Skeletal muscle satellite cell (primary cell): ENCODE data around the gene PADI3.

Source experiments
- H3K27me3 ChIP-seq: 2 replicates; pipeline ENCODE4 v1.7.0; 2013; ENCODE audit warnings: low read length; ENCODE audit not compliant: control insufficient read depth, insufficient read depth
- H3K36me3 ChIP-seq: 2 replicates; pipeline ENCODE4 v1.7.0; 2013; ENCODE audit warnings: mild to moderate bottlenecking, control low read depth, low read length; ENCODE audit not compliant: insufficient read depth
- H3K4me1 ChIP-seq: 2 replicates; pipeline ENCODE4 v1.7.0; 2013; ENCODE audit warnings: low read length; ENCODE audit not compliant: control insufficient read depth, insufficient read depth
- H3K4me2 ChIP-seq: 2 replicates; pipeline ENCODE4 v1.7.0; 2013; ENCODE audit warnings: mild to moderate bottlenecking, low read length
- H3K4me3 ChIP-seq: 2 replicates; pipeline ENCODE4 v1.7.0; 2013; ENCODE audit warnings: low read length
- H3K9ac ChIP-seq: 2 replicates; pipeline ENCODE4 v1.7.0; 2013; ENCODE audit warnings: mild to moderate bottlenecking, low read depth, low read length, moderate library complexity
- H3K9me3 ChIP-seq: replicated peaks from 2 replicates; pipeline ENCODE4 v1.7.0; 2013; ENCODE audit warnings: mild to moderate bottlenecking, control low read depth, low read length

Gene PADI3

DNA sequence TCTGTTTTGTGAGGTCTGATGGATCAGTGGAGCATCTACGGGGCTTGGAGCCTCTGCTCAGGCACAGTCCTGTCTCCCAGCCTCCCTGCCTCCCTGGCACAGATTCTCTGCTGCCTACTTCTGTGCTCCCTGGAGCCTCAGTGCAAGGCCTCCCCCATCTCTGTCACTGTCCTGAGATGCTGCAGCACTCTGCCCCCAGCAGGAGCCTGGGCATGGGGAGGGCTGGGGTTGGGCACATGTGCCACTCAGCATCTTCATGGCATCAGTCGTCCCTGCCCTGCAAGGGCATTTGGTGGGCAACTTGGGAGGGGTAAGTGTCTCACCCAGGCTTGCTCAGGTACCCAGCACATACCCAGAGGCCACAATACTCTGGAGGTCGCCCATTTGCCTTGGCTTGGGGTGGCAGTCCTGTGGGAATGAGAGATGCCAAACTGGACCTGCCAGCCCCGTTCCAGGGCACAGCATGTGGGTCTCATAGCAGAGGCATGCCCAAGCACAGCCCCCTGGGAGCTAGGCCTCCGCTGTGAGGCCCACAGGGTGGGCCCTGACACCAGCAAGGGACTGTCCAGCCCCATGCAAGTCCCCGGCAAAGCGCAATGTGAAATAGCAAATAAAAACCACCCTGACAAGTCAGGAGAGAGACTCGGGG, 28.7 kb downstream of the PADI3 start:
- Histone ChIP-seq H3K9me3 (no peaks in the 10 kb centered on the region), H3K4me2 (no peak overlapping the region), H3K36me3 (no peaks in the 10 kb centered on the region), H3K4me1 (peaks cover 7% of the 10 kb centered on the region), H3K27me3 (peaks cover 25% of the 10 kb centered on the region), H3K4me3 (no peak overlapping the region), H3K9ac (no peak overlapping the region)

GRCh38 chr1:17278996-17279830, 30.3 kb downstream of the PADI3 start:
- no peaks in the 10 kb centered on the region for H3K36me3 ChIP-seq
- peaks cover 41% of the 10 kb centered on the region for H3K27me3 ChIP-seq
- no peaks in the 10 kb centered on the region for H3K9me3 ChIP-seq
- no peak overlapping the region for H3K9ac ChIP-seq
- no peak overlapping the region for H3K4me3 ChIP-seq
- no peak overlapping the region for H3K4me2 ChIP-seq
- peaks cover 7% of the 10 kb centered on the region for H3K4me1 ChIP-seq

DNA sequence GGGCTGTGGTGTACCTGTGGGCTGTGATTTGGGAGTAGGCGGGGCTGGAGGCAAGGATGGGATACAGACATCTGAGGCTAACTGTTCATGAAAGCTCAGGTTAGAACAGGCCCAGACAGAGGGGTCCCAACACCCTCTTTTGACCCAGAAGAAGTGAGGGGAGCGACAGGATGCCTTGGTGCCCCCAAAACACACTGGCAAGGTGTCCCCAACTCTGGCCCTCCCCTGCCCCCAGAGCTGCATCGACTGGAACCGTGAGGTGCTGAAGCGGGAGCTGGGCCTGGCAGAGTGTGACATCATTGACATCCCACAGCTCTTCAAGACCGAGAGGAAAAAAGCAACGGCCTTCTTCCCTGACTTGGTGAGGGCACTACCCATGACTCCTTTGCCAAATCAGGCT, 31.5 kb downstream of the PADI3 start:
- Histone ChIP-seq H3K4me1 (peaks cover 7% of the 10 kb centered on the region), H3K9ac (no peak overlapping the region), H3K4me2 (no peak overlapping the region), H3K4me3 (no peak overlapping the region), H3K36me3 (no peaks in the 10 kb centered on the region), H3K27me3 (peaks cover 52% of the 10 kb centered on the region), H3K9me3 (no peaks in the 10 kb centered on the region)

- peaks cover 54% of the 10 kb centered on the region for H3K27me3 ChIP-seq
- peaks cover 7% of the 10 kb centered on the region for H3K4me1 ChIP-seq
- H3K4me3 ChIP-seq = no peak overlapping the region
Observed at GRCh38 chr1:17280894-17281293, 32.0 kb downstream of the PADI3 start.

DNA sequence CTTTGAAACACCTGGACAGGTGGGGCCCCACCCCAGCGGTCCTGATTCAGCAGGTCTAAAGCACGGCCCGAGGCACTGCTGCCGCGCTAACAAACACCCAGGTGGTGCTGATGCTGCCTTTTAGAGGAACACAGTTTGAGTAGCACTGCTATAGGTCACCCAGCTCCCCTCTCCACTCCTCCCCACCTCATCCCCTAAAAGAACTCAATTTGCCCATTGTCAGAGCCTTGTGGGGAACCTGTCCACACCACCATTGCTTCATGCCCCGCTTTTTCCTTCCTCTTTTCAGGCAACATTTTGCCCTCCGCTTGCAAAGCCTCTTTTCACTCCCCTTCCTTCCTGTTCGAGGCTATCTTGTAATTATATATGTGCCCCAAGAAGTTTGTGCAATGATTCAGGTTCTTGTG, 32.9 kb downstream of the PADI3 start:
- Histone ChIP-seq H3K4me2 (no peak overlapping the region), H3K9me3 (no peaks in the 10 kb centered on the region), H3K36me3 (no peaks in the 10 kb centered on the region), H3K4me3 (no peak overlapping the region), H3K9ac (no peak overlapping the region), H3K4me1 (peaks cover 2% of the 10 kb centered on the region), H3K27me3 (peaks cover 58% of the 10 kb centered on the region)

More at GRCh38 chr1:17280894-17281293, 32.0 kb downstream of the PADI3 start:
- Histone ChIP-seq H3K36me3 (no peaks in the 10 kb centered on the region), H3K4me2 (no peak overlapping the region), H3K9me3 (no peaks in the 10 kb centered on the region), H3K9ac (no peak overlapping the region)

DNA sequence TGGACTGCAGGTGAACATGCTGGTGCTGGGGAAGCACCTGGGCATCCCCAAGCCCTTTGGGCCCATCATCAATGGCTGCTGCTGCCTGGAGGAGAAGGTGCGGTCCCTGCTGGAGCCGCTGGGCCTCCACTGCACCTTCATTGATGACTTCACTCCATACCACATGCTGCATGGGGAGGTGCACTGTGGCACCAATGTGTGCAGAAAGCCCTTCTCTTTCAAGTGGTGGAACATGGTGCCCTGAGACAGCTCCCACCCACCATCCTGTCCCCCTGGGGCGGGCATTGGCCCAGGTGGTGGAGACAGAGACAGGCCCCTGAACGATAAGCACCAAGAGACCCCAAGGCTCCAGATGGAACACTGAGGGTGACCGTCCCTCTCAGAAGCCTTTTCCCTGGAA, 33.9 kb downstream of the PADI3 start:
- H3K9me3 ChIP-seq = no peaks in the 10 kb centered on the region
- H3K4me3 ChIP-seq = no peak overlapping the region
- no peak overlapping the region for H3K4me2 ChIP-seq
- no peak overlapping the region for H3K9ac ChIP-seq
- peaks cover 58% of the 10 kb centered on the region for H3K27me3 ChIP-seq
- H3K36me3 ChIP-seq = no peaks in the 10 kb centered on the region
- H3K4me1 ChIP-seq = peaks cover 10% of the 10 kb centered on the region

DNA sequence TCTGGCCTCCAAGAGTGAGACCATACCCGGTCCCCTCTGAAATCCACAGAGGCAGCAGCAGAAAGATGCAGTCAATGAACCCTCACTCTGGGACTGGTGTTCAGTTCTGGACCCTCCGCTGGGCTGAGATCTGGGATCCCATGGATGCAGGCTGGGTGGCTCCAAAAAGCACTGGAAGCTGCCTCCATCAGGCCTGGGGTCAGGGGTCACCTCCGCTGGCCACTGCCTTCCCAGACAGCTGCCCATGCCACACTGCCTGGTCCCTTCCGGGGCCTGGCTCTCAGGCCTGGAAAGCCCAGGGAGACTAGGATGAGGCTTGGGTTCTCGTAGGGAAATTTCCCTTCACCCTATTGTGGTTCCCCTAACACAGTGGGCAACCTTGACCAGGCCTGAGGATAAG, 37.7 kb downstream of the PADI3 start:
- Histone ChIP-seq H3K4me1 (peaks cover 10% of the 10 kb centered on the region), H3K27me3 (peaks cover 62% of the 10 kb centered on the region), H3K4me2 (no peak overlapping the region)

DNA sequence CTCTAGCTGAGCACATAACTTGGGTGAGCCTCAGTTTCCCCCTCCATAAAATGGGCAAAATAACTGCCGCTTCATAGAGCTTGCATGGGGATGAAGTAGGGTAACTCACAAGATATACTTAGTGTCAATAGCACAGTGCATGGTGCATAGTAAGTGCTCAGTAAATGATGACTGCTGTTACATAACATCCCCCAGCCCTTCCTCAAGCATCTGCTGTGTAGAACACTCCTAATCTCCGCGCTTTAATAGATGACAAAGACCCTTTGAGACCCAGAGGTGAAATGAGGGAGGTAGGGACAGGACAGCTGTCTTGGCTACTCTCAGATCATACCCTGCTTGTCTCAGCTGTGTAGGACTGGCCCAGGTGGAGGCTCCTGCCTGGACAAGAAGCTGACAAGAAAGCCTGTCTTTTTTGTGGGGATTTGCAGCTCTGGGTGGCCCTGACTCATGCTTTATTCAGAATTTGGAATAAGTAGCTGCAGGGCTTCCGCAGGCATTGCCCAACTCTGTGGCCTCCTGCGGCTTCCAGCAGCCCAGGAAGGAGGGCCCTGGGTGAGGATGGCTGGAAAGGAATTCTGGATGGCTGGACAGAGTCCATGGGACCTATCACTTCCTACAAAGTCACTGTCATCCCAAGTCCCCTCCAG, 38.4 kb downstream of the PADI3 start:
- Histone ChIP-seq H3K4me3 (no peak overlapping the region), H3K9ac (no peak overlapping the region), H3K36me3 (no peaks in the 10 kb centered on the region), H3K4me1 (peaks cover 10% of the 10 kb centered on the region), H3K9me3 (no peaks in the 10 kb centered on the region), H3K4me2 (peak overlapping the region; percentile 23), H3K27me3 (peaks cover 58% of the 10 kb centered on the region)

More for the DNA sequence above, 37.7 kb downstream of the PADI3 start:
- no peak overlapping the region for H3K4me3 ChIP-seq
- H3K36me3 ChIP-seq = no peaks in the 10 kb centered on the region
- no peaks in the 10 kb centered on the region for H3K9me3 ChIP-seq
- no peak overlapping the region for H3K9ac ChIP-seq

DNA sequence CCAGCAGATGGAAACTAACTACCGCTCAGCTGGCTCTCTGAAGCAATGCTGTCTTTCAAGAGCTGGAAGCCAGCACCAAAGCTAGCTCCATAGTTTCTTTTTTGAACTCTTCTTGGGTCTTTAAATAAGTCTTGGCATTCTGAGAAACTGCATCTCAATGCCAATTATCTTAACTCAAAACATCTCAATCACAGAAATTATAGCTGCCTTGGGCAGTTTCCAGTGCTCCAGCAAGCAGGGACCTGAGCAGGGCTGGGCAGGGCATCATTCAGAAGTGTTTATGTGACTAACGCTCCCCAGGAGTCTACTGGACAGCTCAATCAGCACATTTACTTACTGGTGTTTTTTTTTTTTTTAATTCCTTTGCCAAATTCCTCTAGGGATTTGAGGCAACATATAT, 40.8 kb downstream of the PADI3 start:
- H3K9ac ChIP-seq = no peak overlapping the region
- H3K36me3 ChIP-seq = no peaks in the 10 kb centered on the region
- peaks cover 46% of the 10 kb centered on the region for H3K27me3 ChIP-seq
- H3K4me1 ChIP-seq = peaks cover 10% of the 10 kb centered on the region
- no peak overlapping the region for H3K4me3 ChIP-seq
- no peaks in the 10 kb centered on the region for H3K9me3 ChIP-seq
- H3K4me2 ChIP-seq = peak overlapping the region; percentile 17

DNA sequence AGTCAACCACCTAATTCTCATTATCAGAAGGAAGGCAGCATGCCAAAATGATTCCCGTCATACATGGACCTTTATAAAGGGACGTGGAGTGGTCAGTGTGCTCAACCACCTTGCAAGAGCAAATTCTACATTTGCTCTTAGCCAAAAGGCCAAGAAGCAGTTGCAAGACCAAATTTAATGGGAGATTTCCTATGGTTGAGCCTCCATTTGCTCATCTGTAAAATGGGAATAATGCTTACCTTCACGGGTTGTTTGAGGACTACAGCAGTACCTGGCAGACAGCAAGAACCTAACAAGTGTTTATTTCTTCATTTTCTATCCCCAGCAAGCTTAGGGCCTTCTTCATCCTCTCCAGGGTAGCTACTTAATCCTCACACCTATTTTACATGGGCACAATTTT, 41.7 kb downstream of the PADI3 start:
- H3K4me3 ChIP-seq = no peak overlapping the region
- peaks cover 10% of the 10 kb centered on the region for H3K4me1 ChIP-seq
- H3K27me3 ChIP-seq = peaks cover 39% of the 10 kb centered on the region
- no peaks in the 10 kb centered on the region for H3K9me3 ChIP-seq
- no peak overlapping the region for H3K9ac ChIP-seq
- H3K4me2 ChIP-seq = no peak overlapping the region
- H3K36me3 ChIP-seq = no peaks in the 10 kb centered on the region

DNA sequence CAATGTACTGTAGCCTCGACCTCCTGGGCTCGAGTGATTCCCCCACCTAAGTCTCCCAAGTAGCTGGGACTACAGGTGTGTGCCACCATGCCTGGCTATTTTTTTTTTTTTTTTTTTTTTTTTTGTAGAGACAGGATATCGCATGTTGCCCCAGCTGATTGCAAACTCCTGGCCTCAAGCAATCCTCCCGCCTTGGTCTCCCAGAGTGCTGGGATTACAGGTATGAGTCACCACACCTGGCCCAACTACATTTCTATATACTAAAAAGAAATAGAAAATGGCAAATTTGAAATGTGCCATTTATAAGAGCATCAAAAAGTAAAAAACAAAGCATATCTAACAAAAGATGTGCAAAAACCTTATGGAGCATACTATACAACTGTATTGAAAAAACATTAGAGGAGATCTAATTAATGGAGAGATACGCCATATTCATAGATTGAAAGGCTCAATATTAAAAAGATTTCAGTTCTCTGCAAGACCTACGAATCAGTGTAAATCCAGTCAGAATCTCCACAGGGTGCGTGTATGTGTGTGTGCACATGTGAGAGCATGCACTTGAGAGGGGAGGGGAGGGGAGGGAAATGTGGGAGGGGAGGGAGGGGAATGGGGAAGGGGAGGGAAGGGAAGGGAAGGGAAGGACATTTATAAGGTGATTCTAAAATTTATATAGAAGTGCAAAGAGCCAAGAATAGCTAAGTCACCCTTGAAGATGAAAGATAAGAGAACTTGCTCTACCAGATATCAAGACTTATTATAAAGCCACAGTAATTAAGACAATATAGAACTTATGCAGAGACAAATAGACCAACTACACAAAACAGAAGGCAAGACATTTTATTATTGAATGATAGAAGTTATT, 43.6 kb downstream of the PADI3 start:
- Histone ChIP-seq H3K4me1 (peaks cover 3% of the 10 kb centered on the region), H3K27me3 (peaks cover 40% of the 10 kb centered on the region), H3K4me2 (no peak overlapping the region), H3K36me3 (no peaks in the 10 kb centered on the region), H3K4me3 (no peak overlapping the region), H3K9ac (no peak overlapping the region), H3K9me3 (no peaks in the 10 kb centered on the region)
